Small intestine (tissue), 7 donors: Measurements from ENCODE around the gene VWA2. TPM values are rescaled to one million over a fixed set of nuclear protein-coding genes. Genes with fewer than 3 reads are reported as not detected.

ENCODE experiments used
- DNase-seq, 2 donors: peaks; one replicate each; pipeline versions ENCODE4 v3.0.0 to v3.0.0-alpha.2; 2013
- FAIRE-seq: peaks from 2 replicates; lab custom pipeline; 2012; peaks lifted over from hg19 to GRCh38; lab: Jason Lieb, UNC
- H3K27ac ChIP-seq, 3 donors: one replicate each; pipeline ENCODE4 v1.5.1; 2013; ENCODE audit warnings: low read length in 2 of 3, mild to moderate bottlenecking in 2 of 3, control low read depth in 1 of 3, inconsistent platforms in 1 of 3, low read depth in 1 of 3, moderate library complexity in 1 of 3
- H3K27me3 ChIP-seq, 3 donors: one replicate each; pipeline ENCODE4 v1.6.1; 2013; ENCODE audit warnings: low read length in 3 of 3, inconsistent platforms in 1 of 3; ENCODE audit not compliant: control insufficient read depth in 3 of 3, insufficient read depth in 3 of 3
- H3K36me3 ChIP-seq, 3 donors: one replicate each; pipeline ENCODE4 v1.6.1; 2013; ENCODE audit warnings: low read length in 3 of 3, inconsistent platforms in 1 of 3, low read depth in 1 of 3, mild to moderate bottlenecking in 1 of 3, moderate library complexity in 1 of 3; ENCODE audit not compliant: control insufficient read depth in 3 of 3, insufficient read depth in 2 of 3
- H3K4me1 ChIP-seq, 3 donors: one replicate each; pipeline ENCODE4 v1.6.1; 2013; ENCODE audit warnings: low read length in 2 of 3, inconsistent platforms in 1 of 3, low read depth in 1 of 3, mild to moderate bottlenecking in 1 of 3, moderate library complexity in 1 of 3; ENCODE audit not compliant: control insufficient read depth in 3 of 3, insufficient read depth in 2 of 3
- H3K4me3 ChIP-seq, 3 donors: one replicate each; pipeline ENCODE4 v1.5.1; 2013; ENCODE audit warnings: low read length in 3 of 3, control low read depth in 1 of 3, inconsistent platforms in 1 of 3, low read depth in 1 of 3, mild to moderate bottlenecking in 1 of 3, moderate library complexity in 1 of 3
- H3K9me3 ChIP-seq, 2 donors: one replicate each; pipeline ENCODE4 v1.6.1; 2013; ENCODE audit warnings: low read depth in 1 of 2, low read length in 1 of 2; ENCODE audit not compliant: control insufficient read depth in 2 of 2, insufficient read depth in 1 of 2
- WGBS, 3 donors: extraction: QIAGEN DNeasy Blood & Tissue Kit; methylation state at CpG; one replicate each; pipeline ENCODE4 v1.1.7; 2013; 5-methylcytosine and 5-hydroxymethylcytosine counted together
- polyA plus RNA-seq, 4 donors: library from polyadenylated mRNA; stranded (reverse) in 3 of 4; unstranded in 1 of 4; fragments of 200-250 nt in 3 of 4; fragments of 120-200 nt in 1 of 4; gene quantifications; one replicate each; pipeline versions ENCODE4 v1.2.1 to v1.2.3, GENCODE V29; 2013
- donor health status: healthy with polysubstance abuse.
- donor health status: control.
- donor health status: control.
- donor health status: Bipolar disorder and iron deficiency.
- donor health status: healthy.

VWA2 gene
- polyA plus RNA-seq, 4 donors: 3.0 to 13.8 TPM; not detected in 2

DNA sequence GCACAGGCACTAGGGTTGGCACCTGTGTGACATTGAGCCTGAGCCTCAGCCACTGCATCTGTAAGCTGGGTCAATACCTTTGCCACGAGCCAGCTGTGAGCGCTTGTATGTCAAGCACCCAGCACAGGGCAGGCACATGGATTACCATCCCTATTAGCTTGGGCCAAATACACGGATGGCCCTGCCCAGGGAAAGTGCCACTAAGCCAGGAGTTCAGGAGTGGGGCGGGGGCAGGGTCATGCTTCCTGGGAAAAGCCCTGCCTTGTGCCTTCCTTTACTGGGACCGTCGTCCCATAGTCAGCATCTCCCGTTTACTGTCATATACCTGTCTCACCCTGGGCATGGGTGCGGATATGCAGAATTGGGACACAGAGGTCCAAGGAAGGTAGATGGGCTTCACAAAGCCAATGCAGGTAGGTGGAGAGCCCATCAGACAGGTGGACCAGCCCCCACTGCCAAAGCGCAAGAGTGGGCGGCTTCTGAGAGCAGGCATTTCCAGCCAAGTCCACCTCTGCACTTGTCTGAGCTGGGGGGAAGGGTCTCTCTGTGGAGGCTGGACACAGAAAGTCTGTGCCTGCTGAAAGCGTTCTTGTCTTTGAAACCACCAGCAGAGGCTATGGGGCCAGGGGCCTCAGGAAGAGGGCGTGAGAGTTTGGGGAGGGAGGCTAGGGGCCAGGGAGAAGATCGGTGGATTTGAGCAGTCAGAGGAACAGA is 72.6 kb downstream of the VWA2 start:
- WGBS, 3 donors: 84 to 88% (median 84%) methylated on average over 13 of the region's 13 CpGs
- no peak overlapping the region for H3K4me3 ChIP-seq
- no peaks in the 10 kb centered on the region for H3K9me3 ChIP-seq
- no peak overlapping the region for H3K27ac ChIP-seq
- peaks cover 0 to 5% (median 2%) of the 10 kb centered on the region in 3 donors for H3K36me3 ChIP-seq
- peaks cover 0 to 5% (median 0%) of the 10 kb centered on the region in 3 donors for H3K27me3 ChIP-seq
- DNase-seq (no peak), FAIRE-seq (no peak)
- no peaks in the 10 kb centered on the region for H3K4me1 ChIP-seq

DNA sequence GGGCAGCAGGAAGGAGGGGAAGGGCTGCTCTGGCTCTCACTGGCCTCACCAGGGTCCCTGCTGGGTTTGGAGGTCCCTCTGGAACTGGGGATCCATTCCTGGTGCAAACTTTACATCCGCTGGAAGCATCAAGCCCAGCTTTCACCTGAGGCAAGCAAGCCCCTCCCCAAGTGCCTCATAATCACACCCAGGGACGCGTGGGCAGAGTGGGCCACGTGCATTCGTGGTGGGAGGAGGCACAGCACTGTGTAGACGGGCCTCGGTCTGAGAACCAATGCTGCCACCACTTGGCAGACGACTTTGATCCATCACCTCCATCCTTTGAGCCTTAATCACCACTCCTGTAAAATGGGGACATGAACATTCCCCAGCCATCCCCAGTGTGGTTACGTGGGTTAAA is 74.1 kb downstream of the VWA2 start:
- WGBS, 3 donors: 90 to 93% (median 92%) methylated on average over 9 of the region's 9 CpGs
- peaks cover 0 to 5% (median 2%) of the 10 kb centered on the region in 3 donors for H3K36me3 ChIP-seq
- DNase-seq: no peak
- no peak for FAIRE-seq
- H3K4me1 ChIP-seq: no peaks in the 10 kb centered on the region
- H3K27me3 ChIP-seq: peaks cover 0 to 2% (median 0%) of the 10 kb centered on the region in 3 donors
- H3K4me3 ChIP-seq: no peak overlapping the region
- H3K9me3 ChIP-seq: no peaks in the 10 kb centered on the region
- H3K27ac ChIP-seq: no peak overlapping the region

DNA sequence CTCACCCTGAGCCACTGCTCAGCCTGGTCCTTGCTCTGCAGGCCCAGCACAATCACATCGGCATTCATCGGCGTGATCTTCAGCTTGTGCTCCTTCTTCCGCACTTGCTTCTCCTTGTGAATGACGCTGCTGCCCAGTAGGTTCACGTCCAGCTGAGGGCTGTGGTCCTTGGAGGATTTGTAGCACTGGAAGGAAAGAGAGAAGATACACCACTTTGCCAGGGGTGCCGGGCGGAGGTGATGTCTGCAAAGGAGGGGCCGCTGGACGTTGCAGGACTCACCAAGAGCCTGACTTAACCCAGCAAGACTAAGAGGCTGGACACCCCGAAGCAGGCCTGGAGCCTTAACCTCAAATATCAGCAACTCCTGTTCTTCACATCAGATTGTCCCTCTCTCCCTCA is 74.8 kb downstream of the VWA2 start:
- Histone ChIP-seq H3K4me1 (no peaks in the 10 kb centered on the region), H3K27ac (no peak overlapping the region), H3K9me3 (no peaks in the 10 kb centered on the region), H3K36me3 (peaks cover 0 to 5% (median 2%) of the 10 kb centered on the region in 3 donors), H3K4me3 (no peak overlapping the region), H3K27me3 (no peaks in the 10 kb centered on the region)
- no peak for FAIRE-seq
- DNase-seq: no peak
- 84 to 87% (median 86%) methylated on average over 11 of the region's 11 CpGs for WGBS, 3 donors

DNA sequence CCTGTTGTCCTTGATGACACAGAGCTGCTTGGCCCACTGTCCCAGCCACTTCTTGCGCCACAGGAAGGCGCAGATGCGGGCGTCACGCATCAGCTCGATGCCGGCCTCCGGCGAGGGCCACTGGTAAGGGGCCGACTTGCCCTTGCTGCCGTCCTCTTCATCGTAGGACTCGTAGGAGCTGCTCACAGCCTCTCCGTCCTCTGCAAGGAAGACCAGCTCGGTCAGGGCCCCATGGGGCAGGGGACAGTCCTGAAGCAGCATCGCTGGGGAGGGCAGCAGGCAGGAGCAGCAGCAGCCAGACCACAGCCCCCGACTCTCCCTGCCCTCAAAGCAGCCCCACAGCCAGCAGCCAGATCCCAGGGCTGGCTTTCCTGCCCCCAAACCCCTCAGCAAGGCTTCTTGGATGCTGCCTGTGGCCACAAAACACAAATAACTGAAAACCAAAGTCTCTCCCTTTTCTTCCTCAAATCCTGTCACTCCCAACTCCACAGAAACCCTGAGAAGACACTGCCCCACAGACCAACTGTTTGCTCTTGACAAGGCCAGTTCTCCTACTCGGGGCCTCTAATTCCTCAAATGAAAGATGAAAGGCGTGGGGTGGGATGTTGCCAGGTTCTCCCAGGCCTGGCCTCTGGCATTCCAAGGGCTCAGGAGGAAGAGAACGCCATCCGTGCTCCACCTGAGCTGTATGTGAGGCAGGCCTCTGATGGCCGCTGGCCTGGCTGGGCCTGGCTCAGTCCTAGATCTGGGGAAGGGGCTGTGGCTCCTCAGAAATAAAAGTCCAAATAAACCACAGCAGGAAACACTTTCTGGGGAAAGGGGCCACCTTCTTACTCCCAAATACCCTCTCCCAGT is 76.7 kb downstream of the VWA2 start:
- Histone ChIP-seq H3K4me3 (no peak overlapping the region), H3K27me3 (peaks cover 0 to 5% (median 0%) of the 10 kb centered on the region in 3 donors), H3K27ac (no peak overlapping the region), H3K9me3 (no peaks in the 10 kb centered on the region), H3K4me1 (no peaks in the 10 kb centered on the region), H3K36me3 (peaks cover 0 to 7% (median 2%) of the 10 kb centered on the region in 3 donors)
- WGBS, 3 donors: 85 to 90% (median 88%) methylated on average over 15 to 22 of the region's 22 CpGs
- FAIRE-seq (no peak), DNase-seq (no peak)

DNA sequence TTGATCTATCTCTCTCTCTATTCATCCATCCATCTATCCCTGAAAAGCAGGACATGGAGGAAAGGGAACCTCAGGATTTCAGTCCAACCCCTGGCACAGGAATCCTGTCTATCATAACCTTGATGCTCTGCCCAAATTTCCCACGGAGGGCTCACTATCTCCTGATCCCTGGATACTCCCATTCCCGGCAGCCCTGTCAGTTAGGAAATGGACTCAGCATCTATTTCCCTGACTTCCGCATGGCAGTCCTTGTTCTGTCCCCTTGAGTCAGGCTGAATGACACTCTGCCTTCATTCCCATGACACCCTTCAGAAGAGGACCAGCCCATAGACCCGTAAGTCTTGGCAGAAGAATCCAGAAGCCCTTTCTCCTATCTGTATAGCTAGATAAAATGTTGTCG is 77.7 kb downstream of the VWA2 start:
- FAIRE-seq (no peak), DNase-seq (no peak)
- 78 to 85% (median 79%) methylated on average over 5 of the region's 5 CpGs for WGBS, 3 donors

DNA sequence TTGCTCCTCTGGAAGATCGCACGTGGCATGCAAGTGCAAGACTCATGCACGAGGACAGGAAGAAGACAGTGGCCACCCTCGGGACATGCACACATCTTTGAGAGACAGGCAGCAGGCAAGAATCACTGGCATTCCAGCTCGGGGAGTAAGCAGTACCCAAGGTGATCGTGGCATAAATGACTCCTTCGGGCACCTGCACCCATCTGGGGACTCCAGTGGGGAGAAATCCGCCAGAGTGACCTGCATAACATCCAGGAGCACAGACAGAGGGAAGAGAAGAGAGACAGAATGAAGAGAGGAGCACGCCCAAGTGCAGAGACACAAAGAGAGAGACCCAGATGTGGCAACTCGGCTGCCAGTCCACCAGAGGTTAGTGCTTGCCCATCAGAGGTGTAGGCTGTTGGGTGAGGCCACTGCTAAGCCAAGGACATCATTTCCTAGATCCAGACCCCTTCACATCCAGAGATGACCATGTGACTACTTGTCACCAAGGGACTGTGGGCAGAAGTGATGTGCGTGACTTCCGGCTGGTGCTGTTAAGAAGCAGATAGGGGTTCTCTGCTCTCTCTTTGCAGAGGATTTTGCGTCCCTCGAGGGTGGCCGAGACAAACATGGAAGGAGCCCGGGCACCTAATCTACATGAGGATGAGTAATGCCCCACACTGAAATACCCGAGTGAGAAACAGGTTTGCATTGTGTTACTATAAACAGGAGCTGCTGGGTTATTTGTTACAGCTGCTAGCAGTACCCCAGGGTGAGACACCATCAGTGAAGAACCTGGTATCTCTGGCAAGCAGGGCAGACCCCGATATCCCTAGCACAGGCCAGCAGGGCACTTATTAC is 80.6 kb downstream of the VWA2 start:
- Histone ChIP-seq H3K27me3 (peaks cover 0 to 5% (median 0%) of the 10 kb centered on the region in 3 donors), H3K9me3 (peaks cover 0 to 10% of the 10 kb centered on the region in 2 donors), H3K36me3 (peaks cover 0 to 2% (median 0%) of the 10 kb centered on the region in 3 donors), H3K4me1 (no peaks in the 10 kb centered on the region), H3K4me3 (no peak overlapping the region), H3K27ac (no peak overlapping the region)
- 87 to 89% (median 88%) methylated on average over 18 of the region's 18 CpGs for whole genome bisulfite sequencing, 3 donors
- DNase-seq (no peak), FAIRE-seq (no peak)

More for the DNA sequence above, 77.7 kb downstream of the VWA2 start:
- Histone ChIP-seq H3K36me3 (peaks cover 0 to 6% (median 2%) of the 10 kb centered on the region in 3 donors), H3K4me3 (no peak overlapping the region), H3K9me3 (no peaks in the 10 kb centered on the region), H3K27ac (no peak overlapping the region), H3K27me3 (peaks cover 0 to 5% (median 0%) of the 10 kb centered on the region in 3 donors), H3K4me1 (no peaks in the 10 kb centered on the region)

DNA sequence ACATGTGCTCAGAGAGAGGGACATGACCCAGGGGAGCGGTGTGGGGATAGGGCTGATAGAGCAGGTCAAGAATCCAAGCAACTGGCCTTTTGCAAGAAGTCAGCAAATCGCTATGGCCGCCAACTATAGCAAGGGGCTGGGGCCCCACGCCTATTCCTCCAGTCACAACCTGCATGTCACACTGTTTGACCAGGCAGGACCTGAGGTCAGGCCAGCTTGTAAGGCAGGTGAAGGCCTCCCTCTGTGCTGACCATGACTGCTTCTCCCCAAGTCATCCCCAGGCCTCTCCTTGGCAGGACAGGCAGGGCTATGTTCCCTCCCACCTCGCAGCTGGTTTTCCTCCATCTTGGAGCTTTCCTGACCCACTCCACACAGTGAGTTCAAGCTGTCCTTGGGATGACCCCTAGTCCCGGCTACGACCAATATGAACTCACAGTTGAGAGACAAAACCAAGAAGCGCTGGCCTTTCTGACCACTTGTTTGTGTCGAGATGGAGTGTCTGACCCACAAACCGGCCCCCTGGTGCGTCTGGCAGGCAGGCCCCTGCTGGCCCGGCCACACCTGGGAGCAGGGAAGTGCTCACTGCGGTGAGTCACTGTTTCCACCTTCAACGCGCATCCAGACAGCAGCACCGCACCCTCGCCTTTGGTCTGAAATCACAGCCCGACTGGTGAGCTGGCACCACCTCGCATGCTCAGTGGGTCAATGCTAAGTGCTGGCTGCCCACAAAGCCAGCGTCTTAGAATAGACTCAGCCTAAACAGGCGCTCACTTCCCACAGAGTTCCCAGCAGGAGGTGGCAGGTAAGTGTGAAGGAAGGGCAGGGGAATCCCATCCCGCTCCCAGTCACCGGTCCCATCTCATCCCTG is 81.4 kb downstream of the VWA2 start:
- FAIRE-seq: no peak
- no peak for DNase-seq
- WGBS, 3 donors: 82 to 85% (median 84%) methylated on average over 23 of the region's 23 CpGs
- H3K27ac ChIP-seq: no peak overlapping the region
- no peaks in the 10 kb centered on the region for H3K4me1 ChIP-seq
- peaks cover 0 to 5% (median 0%) of the 10 kb centered on the region in 3 donors for H3K27me3 ChIP-seq
- H3K4me3 ChIP-seq: no peak overlapping the region
- peaks cover 0 to 4% (median 0%) of the 10 kb centered on the region in 3 donors for H3K36me3 ChIP-seq
- H3K9me3 ChIP-seq: peaks cover 0 to 10% of the 10 kb centered on the region in 2 donors
